Measurements from ENCODE around the gene PZP.

PZP gene

GRCh38 chr12:9243999-9244649, 35.9 kb upstream of the PZP start:
- TF ChIP-seq CTCF (IDR thresholded peaks at IDR 0.05), result no peak

GRCh38 chr12:9241301-9241700, 33.1 kb upstream of the PZP start:
- no peak for TF ChIP-seq CTCF (IDR thresholded peaks at IDR 0.05)

- no peak for TF ChIP-seq CTCF (IDR thresholded peaks at IDR 0.05)
Measured at GRCh38 chr12:9240776-9241175, 32.6 kb upstream of the PZP start.

- no peak for TF ChIP-seq CTCF (IDR thresholded peaks at IDR 0.05)
Measured at GRCh38 chr12:9237286-9237685, 29.1 kb upstream of the PZP start.

- TF ChIP-seq CTCF (IDR thresholded peaks at IDR 0.05), result no peak
Measured at GRCh38 chr12:9235519-9235918, 27.3 kb upstream of the PZP start.

GRCh38 chr12:9227950-9228349, 19.8 kb upstream of the PZP start:
- no peak for TF ChIP-seq CTCF (IDR thresholded peaks at IDR 0.05)

GRCh38 chr12:9223830-9224229, 15.6 kb upstream of the PZP start:
- TF ChIP-seq CTCF (IDR thresholded peaks at IDR 0.05), result no peak

- TF ChIP-seq CTCF (IDR thresholded peaks at IDR 0.05), result no peak
Measured at GRCh38 chr12:9221483-9221882, 13.3 kb upstream of the PZP start.
